OCI-LY7 (cell line): ENCODE data around the gene CEND1. TPM values are rescaled to one million over a fixed set of nuclear protein-coding genes. Genes with fewer than 3 reads are reported as not detected.

ENCODE experiments used
- BruUV-seq: library from RNA; stranded (reverse); fragments of 400-500 nt; replicated peaks from 2 replicates; lab custom pipeline; 2021; lab: Mats Ljungman, UMichigan
- CTCF ChIA-PET: fragments of 300-600 bp; sonication (Branson Sonifier 250); formaldehyde crosslinking; loops from one replicate; lab custom pipeline; 2022; ENCODE audit warnings: antibody characterized with exemption; ENCODE audit not compliant: unreplicated experiment; lab: Charles Lee
- POLR2A ChIA-PET: fragments of 300-600 bp; sonication (Branson Sonifier 250); formaldehyde crosslinking; loops from one replicate; lab custom pipeline; 2022; ENCODE audit warnings: antibody characterized with exemption; lab: Charles Lee
- DNase-seq: peaks from one replicate; pipeline ENCODE4 v3.0.0-alpha.2; 2015; ENCODE audit warnings: low spot score
- H2AFZ ChIP-seq: fragments of 200-600 bp; sonication (generic), shearing (Covaris generic); 2 replicates; pipeline ENCODE4 v1.6.1; 2014; ENCODE audit warnings: mild to moderate bottlenecking, antibody characterized with exemption, low read length, moderate library complexity
- H3K27ac ChIP-seq: fragments of 200-600 bp; sonication (generic); 2 replicates; pipeline ENCODE4 v1.5.1; 2014; ENCODE audit warnings: mixed run types, low read depth, mild to moderate bottlenecking, moderate library complexity, low read length, inconsistent platforms; ENCODE audit not compliant: poor library complexity, severe bottlenecking
- H3K36me3 ChIP-seq: fragments of 200-600 bp; sonication (generic); 2 replicates; pipeline ENCODE4 v1.6.1; 2014; ENCODE audit warnings: mild to moderate bottlenecking, antibody characterized with exemption, low read length, moderate library complexity, mixed read lengths; ENCODE audit not compliant: insufficient read depth
- H3K4me1 ChIP-seq: fragments of 200-600 bp; sonication (generic); 2 replicates; pipeline ENCODE4 v1.5.1; 2014; ENCODE audit warnings: mild to moderate bottlenecking, low read length; ENCODE audit not compliant: insufficient read depth, poor library complexity, severe bottlenecking
- H3K4me2 ChIP-seq: fragments of 200-600 bp; sonication (generic); 2 replicates; pipeline ENCODE4 v1.6.1; 2014; ENCODE audit warnings: mild to moderate bottlenecking, low read length
- H3K4me3 ChIP-seq: fragments of 200-600 bp; sonication (generic); 2 replicates; pipeline ENCODE4 v1.5.1; 2014; ENCODE audit warnings: mild to moderate bottlenecking, low read depth, low read length; ENCODE audit not compliant: poor library complexity, severe bottlenecking
- H3K79me2 ChIP-seq: fragments of 200-600 bp; sonication (generic); 2 replicates; pipeline ENCODE4 v1.6.1; 2016; ENCODE audit warnings: low read depth, mild to moderate bottlenecking, low read length, moderate library complexity, mixed read lengths; ENCODE audit not compliant: insufficient read depth
- H3K9me2 ChIP-seq: fragments of 200-600 bp; sonication (generic); 2 replicates; pipeline ENCODE4 v1.6.1; 2016; ENCODE audit warnings: mild to moderate bottlenecking, low read length, mixed read lengths; ENCODE audit not compliant: insufficient read depth
- H3K9me3 ChIP-seq: fragments of 200-600 bp; sonication (generic); 2 replicates; pipeline ENCODE4 v1.6.1; 2014; ENCODE audit warnings: mild to moderate bottlenecking, mixed run types, low read length, mixed read lengths
- H4K20me1 ChIP-seq: fragments of 200-600 bp; sonication (generic); 2 replicates; pipeline ENCODE4 v1.6.1; 2014; ENCODE audit warnings: mild to moderate bottlenecking, antibody characterized with exemption, low read length, moderate library complexity, mixed read lengths; ENCODE audit not compliant: insufficient read depth
- EZH2phosphoT487 ChIP-seq: fragments of 200-600 bp; sonication (generic); IDR thresholded peaks from 2 replicates; pipeline ENCODE4 v1.6.1; 2018; ENCODE audit warnings: low read depth, borderline replicate concordance, mild to moderate bottlenecking, mixed run types, antibody characterized with exemption, low read length, moderate library complexity, mixed read lengths
- intact Hi-C: fragments of 100-400 bp; cut with micrococcal nuclease; formaldehyde crosslinking; loops from one replicate; pipeline ENCODE4 v1.10.0; 2022; ENCODE audit not compliant: unreplicated experiment
- total RNA-seq, 2 experiments: library from RNA; depleted of rRNA in 1 of 2; stranded (reverse); fragments of >200 nt in 1 of 2; shearing (Covaris generic) in 1 of 2; gene quantifications; 2 replicates each; pipeline ENCODE4 v1.2.3, GENCODE V29; 2014 to 2022
- TF ChIP-seq, protein P1 (sequence below): fragments of 200-600 bp; sonication (generic); conservative IDR thresholded peaks from 2 replicates; pipeline ENCODE4 v1.5.1; 2014; ENCODE audit warnings: mild to moderate bottlenecking, antibody characterized with exemption, low read length, moderate library complexity, mixed read lengths

The CEND1 gene
- total RNA-seq, 2 experiments from 2014 or later, result 17.5 to 32.5 TPM

DNA sequence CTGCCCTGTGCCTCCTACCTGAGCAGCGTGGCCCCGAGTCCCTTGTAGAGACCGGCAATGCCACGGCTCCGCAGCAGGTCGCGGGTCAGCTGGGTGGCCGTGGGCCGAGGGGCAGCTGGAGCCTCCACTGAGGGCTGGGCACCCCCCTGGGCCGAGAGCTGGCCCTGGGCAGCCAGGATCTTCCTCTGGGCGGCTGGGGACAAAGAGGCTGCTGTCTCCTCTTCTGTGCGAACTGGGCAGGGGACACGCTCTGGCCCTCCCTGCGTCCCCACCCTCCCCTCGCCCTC, 2.6 kb upstream of the CEND1 start:
- DNase-seq, result no peak
- H3K4me3 ChIP-seq, result no peak overlapping the region
- intact Hi-C loops, result no loop called here
- H3K27ac ChIP-seq, result no peak overlapping the region
- no peak overlapping the region for H2AFZ ChIP-seq
- ChIA-PET CTCF (no interaction called here), POLR2A (no interaction called here)
- H3K36me3 ChIP-seq, result peaks cover 28% of the 10 kb centered on the region; the same call in 1 of the 2 replicates
- no peaks in the 10 kb centered on the region for H4K20me1 ChIP-seq
- H3K9me3 ChIP-seq, result no peaks in the 10 kb centered on the region
- no peak for TF ChIP-seq EZH2phosphoT487
- TF ChIP-seq, protein P1, sequence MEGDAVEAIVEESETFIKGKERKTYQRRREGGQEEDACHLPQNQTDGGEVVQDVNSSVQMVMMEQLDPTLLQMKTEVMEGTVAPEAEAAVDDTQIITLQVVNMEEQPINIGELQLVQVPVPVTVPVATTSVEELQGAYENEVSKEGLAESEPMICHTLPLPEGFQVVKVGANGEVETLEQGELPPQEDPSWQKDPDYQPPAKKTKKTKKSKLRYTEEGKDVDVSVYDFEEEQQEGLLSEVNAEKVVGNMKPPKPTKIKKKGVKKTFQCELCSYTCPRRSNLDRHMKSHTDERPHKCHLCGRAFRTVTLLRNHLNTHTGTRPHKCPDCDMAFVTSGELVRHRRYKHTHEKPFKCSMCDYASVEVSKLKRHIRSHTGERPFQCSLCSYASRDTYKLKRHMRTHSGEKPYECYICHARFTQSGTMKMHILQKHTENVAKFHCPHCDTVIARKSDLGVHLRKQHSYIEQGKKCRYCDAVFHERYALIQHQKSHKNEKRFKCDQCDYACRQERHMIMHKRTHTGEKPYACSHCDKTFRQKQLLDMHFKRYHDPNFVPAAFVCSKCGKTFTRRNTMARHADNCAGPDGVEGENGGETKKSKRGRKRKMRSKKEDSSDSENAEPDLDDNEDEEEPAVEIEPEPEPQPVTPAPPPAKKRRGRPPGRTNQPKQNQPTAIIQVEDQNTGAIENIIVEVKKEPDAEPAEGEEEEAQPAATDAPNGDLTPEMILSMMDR, result no peak
- H3K4me2 ChIP-seq, result no peak overlapping the region
- no peaks in the 10 kb centered on the region for H3K9me2 ChIP-seq
- BruUV-seq, result no TSS peak
- peaks cover 22% of the 10 kb centered on the region for H3K79me2 ChIP-seq
- H3K4me1 ChIP-seq, result peaks cover 41% of the 10 kb centered on the region

DNA sequence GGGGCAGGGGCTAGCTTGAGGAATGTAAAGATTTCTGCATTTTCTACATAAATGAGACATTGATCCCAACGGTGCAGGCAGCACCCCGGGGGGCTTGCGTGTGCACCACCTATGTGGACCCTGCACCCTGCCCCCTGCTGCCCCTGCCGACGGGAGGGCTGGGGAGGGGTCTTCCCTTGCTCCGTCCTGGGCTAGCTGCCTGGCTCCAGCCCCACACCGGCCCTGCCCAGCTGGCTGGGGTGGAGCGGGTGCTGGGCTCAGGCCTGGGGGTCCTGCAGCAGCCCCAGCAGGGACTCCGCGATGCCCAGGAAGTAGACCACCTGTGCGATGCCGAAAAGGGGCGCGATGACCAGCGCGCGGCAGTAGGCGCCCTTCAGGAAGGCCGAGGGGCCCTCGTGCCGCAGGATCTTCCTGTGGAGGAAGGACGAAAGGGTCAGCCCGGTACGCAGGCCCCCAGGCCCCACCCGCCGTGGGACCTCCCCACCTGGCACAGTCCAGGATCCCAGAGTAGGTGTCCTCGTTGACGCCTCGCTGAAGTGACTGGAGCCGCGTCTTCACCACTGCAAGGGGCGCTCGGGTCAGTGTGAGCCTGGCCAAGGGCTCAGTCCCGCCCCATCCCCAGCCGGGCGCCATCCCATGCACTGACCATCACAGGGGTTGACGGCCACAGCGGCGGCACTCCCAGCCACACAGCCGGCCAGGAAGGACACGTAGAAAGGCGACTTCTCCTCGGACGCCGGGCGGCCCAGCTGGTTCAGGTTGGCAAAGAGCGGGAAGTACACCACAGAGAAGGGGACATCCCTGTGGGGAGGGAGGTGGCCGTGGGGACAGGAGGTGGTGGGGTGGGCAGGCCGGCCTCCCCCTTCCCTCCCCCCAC, 2.0 kb upstream of the CEND1 start:
- Histone ChIP-seq H4K20me1 (no peaks in the 10 kb centered on the region), H3K4me2 (no peak overlapping the region), H3K9me2 (no peaks in the 10 kb centered on the region), H2AFZ (no peak overlapping the region), H3K4me3 (no peak overlapping the region), H3K27ac (no peak overlapping the region), H3K9me3 (no peaks in the 10 kb centered on the region), H3K4me1 (peaks cover 41% of the 10 kb centered on the region), H3K79me2 (peaks cover 20% of the 10 kb centered on the region), H3K36me3 (peaks cover 30% of the 10 kb centered on the region; the same call in 1 of the 2 replicates)
- no peak for TF ChIP-seq EZH2phosphoT487
- TF ChIP-seq, protein P1, result no peak
- no TSS peak for BruUV-seq
- intact Hi-C loops, result no loop called here
- CTCF ChIA-PET, result no interaction called here
- no peak for DNase-seq
- POLR2A ChIA-PET, result no interaction called here
